ENCODE results near the gene FXR2.

The FXR2 gene

DNA sequence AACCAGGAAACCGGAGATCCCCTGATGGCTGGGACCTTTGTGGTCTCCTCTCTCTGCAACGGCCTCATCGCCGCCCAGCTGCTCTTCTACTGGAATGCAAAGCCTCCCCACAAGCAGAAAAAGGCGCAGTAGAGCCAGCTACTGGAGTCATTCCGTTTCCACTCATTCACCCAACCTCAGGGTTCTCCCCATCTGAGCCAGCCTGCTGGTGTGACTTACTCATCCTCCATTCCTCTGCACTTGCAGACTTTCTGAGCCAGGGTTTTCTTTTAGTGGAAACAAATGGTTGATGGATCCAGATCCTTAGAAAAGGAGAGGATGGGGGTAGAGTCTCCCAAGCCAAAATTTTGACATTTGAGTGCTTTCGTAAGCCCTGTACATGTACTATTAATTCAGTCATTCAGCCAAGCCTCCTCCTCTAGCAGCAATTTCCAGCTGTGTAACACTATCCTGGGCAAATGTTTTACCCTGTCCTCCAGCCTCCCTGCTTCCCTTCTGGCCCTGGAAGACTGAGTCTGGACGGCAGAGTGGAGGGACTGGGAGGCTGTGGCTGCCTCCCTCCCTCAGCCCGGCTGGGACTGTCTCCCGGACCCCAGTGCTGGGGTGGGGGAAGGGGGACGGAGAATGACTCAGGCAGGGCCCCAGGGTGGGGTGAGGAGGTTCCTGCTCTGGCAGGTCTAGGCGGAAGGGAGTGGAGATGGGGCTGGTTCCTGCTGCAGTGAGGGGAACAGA lies 27.1 kb downstream of the FXR2 start:
- no peak for FAIRE-seq

DNA sequence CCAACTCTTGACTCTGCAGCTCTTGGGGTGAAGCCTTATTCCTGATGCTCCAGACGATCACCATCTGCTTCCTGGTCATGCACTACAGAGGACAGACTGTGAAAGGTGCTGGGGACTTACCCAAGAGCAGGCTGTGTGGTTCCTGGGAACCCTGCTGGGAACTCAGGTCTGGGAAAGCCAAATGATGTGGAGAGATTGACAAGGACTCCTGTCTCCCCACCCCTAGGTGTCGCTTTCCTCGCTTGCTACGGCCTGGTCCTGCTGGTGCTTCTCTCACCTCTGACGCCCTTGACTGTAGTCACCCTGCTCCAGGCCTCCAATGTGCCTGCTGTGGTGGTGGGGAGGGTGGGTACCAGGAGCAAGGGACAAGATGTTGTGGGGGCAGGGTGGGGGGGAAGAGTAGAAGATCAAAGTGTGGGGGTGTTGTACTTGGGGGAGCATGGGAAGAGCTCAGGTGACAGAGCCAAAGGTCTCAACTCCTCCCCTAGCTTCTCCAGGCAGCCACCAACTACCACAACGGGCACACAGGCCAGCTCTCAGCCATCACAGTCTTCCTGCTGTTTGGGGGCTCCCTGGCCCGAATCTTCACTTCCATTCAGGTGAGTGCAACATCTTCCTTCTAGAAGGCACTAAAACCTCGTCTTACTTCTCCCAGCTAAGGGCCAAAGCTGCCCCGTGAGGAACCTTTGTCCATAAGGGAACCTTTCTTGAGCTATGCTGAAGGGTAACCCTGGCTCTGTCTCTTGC lies 27.9 kb downstream of the FXR2 start:
- FAIRE-seq = no peak

DNA sequence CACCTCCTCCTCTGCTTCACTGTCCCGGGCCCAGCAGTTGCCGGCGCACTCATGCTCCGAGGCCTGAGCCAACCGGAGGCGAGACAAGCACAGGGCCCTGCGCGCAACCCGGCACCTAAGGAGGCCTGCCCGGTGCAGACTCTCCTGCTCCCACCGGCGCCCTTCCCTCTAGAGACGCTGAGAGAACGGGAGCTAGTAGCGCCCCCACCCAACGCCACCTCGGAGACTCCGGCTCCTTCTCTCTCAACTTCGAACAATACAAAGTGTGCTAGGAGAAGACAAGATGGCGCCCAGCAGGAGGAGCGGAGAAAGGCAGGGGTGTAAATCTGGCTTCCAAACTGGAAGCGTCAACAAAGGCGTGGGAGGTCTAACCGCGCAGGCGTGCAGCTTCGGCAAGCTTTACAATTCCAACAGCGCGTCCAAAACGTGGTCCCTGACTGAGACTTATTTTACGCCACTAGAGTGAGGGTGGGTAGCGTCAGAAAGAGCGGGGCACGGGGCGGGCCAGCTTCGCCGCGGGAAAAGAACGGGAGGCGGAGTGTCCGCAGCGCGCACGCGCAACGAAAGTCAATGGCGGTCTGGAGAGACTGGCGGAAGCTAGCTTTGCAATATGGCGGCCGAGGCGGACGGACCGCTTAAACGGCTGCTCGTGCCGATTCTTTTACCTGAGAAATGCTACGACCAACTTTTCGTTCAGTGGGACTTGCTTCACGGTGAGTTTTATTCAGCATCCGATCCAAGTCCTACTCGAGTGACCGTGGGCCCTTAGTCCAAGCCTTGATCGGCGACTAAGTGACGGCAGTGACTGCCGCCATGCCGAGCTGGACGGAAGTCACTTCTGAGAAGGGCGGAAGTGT lies 31.2 kb downstream of the FXR2 start, which contains the start of gene MPDU1:
MPDU1 (plus strand) TSS at position 600 of the 857 bp plus-strand sequence; CDS start at position 611, 11 bp downstream.
- FAIRE-seq = peak; percentile 65

DNA sequence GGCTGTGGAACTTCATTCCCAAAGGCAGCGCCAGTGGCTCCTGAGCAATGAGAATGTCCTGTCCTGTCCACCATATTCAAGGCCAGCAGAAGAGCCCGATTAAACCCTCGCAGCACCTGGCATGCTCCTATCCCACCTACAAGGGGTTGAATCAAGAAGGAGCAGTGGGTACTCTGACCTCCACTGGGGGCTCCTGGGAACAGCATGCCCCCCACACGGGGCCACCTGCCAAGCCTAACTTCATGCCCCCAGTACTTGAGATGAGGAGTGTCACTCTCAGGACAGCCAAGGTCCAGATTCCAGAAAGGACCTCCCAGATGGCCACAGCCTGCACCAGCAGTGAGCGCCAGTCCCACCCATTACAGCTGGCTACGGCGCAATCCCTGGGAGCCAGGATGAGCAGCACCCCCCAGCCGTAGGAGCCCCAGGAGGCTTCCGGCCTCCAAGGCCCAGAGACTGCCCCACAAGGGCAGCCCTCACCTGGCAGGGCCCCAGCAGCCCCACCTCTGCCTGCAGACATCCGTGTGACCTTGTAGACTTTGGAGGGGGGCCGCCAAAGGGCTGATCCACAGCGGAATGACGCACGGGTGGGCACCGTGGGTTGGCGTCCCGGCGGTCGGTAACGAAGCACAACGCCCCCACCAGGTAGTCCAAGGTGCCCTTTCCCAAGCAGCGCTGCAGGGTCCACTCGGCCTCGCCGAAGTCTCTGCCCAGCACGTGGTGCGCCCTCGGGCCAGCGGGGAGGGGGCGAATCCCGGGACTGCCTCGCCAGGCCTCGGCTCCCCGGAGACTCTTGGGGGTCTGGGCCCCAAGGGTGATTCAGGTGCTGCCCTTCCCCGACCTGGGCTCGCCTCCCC lies 32.1 kb downstream of the FXR2 start:
- FAIRE-seq = no peak

DNA sequence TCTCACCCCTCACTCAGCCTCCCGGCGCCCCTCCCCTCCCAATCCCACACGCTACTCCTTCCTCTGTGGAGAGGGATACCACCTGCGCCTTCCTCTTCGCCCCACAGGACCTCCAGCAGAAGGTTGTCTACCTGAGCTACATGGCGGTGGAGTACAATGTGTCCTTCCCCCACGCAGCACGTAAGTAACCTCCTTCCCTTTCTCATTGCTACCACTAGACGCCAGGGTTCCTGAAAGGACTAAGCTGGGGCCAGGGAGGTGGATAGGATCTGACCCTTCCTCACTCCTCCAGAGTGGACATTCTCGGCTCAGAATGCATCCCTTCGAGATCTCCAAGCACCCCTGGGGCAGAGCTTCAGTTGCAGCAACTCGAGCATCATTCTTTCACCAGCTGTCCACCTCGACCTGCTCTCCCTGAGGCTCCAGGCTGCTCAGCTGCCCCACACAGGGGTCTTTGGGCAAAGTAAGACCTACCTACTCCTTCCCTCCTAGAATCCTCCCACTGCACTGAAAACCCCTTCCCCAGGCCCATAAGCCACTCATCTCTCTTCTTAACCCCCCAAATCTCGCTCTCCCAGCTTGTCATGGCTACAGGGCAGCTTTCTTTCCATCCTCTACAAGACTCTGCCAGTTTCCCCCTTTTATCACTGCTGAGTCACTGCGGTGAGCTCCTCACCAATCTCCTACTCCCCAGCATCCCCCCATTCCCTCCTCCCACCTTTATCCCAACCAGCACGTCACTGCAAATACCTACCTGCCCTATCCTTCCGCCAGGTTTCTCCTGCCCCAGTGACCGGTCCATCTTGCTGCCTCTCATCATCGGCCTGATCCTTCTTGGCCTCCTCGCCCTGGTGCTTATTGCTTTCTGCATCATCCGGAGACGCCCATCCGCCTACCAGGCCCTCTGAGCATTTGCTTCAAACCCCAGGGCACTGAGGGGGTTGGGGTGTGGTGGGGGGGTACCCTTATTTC lies 33.8 kb downstream of the FXR2 start:
- FAIRE-seq = no peak

DNA sequence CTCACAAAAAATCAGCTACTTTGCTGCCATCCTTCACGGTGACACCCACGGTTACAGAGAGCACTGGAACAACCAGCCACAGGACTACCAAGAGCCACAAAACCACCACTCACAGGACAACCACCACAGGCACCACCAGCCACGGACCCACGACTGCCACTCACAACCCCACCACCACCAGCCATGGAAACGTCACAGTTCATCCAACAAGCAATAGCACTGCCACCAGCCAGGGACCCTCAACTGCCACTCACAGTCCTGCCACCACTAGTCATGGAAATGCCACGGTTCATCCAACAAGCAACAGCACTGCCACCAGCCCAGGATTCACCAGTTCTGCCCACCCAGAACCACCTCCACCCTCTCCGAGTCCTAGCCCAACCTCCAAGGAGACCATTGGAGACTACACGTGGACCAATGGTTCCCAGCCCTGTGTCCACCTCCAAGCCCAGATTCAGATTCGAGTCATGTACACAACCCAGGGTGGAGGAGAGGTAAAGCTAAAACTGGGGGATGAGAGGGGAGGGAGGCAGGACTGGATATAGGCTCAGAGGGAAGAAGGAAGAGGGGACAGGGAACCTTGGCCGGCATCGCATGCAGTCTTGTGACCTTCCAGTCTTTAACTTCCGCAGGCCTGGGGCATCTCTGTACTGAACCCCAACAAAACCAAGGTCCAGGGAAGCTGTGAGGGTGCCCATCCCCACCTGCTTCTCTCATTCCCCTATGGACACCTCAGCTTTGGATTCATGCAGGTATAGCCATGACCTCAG lies 34.7 kb downstream of the FXR2 start:
- FAIRE-seq = no peak

DNA sequence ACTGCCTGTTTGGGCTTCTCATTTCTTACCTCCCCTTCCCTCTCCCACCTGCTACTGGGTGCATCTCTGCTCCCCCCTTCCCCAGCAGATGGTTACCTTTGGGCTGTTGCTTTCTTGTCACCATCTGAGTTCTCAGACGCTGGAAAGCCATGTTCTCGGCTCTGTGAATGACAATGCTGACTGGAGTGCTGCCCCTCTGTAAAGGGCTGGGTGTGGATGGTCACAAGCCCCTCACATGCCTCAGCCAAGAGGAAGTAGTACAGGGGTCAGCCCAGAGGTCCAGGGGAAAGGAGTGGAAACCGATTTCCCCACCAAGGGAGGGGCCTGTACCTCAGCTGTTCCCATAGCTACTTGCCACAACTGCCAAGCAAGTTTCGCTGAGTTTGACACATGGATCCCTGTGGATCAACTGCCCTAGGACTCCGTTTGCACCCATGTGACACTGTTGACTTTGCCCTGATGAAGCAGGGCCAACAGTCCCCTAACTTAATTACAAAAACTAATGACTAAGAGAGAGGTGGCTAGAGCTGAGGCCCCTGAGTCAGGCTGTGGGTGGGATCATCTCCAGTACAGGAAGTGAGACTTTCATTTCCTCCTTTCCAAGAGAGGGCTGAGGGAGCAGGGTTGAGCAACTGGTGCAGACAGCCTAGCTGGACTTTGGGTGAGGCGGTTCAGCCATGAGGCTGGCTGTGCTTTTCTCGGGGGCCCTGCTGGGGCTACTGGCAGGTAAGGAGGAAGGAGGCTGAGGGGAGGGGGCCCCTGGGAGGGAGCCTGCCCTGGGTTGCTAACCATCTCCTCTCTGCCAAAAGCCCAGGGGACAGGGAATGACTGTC lies 35.5 kb downstream of the FXR2 start, which contains the start of gene CD68:
CD68 (plus strand) TSS at position 638 of the 833 bp plus-strand sequence; CDS start at position 678, 40 bp downstream.
- no peak for FAIRE-seq

DNA sequence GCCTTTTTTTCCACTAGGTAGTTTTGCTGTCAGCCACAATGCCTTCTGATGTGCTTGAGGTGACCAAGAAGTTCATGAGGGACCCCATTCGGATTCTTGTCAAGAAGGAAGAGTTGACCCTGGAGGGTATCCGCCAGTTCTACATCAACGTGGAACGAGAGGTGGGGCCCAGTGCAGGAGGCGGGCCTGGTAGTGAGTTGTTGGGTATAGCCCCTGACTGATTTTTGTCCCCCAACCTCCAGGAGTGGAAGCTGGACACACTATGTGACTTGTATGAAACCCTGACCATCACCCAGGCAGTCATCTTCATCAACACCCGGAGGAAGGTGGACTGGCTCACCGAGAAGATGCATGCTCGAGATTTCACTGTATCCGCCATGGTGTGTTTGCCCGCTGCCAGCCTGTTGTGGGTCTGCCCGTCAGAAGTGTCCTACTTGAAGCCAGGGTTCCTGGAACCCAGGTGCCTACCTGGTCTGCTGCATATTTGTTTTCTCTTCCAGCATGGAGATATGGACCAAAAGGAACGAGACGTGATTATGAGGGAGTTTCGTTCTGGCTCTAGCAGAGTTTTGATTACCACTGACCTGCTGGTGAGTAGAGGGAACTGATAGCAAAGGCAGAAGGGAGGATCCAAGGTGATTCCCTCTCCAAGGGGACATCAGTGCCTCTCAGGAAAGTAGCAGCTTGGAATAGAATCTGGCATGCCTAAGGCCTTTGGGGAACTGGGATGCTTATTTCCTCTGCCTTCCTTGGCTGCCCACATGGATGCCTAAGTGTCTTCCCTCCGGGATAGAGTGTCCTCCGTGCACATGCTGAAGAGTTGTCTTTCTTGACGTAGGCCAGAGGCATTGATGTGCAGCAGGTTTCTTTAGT lies 37.1 kb downstream of the FXR2 start:
- no peak for FAIRE-seq

DNA sequence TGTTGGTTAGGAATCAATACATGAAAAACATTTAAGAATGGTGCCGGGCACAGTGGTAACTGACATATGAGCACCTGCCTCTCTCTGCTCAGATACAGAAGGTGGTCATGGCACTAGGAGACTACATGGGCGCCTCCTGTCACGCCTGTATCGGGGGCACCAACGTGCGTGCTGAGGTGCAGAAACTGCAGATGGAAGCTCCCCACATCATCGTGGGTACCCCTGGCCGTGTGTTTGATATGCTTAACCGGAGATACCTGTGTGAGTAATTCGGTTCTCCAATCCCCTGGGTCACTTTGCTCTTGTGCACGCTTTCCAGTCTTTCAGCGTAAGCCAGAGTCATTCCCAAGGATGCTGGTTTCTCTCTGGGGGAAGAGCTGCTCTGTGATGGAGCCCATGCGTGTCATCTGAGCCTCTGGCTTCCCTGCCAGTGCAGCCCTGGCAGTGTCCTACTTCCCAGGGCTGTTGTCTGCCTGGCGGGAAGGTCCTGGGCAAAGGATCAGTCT lies 38.2 kb downstream of the FXR2 start:
- FAIRE-seq = no peak

DNA sequence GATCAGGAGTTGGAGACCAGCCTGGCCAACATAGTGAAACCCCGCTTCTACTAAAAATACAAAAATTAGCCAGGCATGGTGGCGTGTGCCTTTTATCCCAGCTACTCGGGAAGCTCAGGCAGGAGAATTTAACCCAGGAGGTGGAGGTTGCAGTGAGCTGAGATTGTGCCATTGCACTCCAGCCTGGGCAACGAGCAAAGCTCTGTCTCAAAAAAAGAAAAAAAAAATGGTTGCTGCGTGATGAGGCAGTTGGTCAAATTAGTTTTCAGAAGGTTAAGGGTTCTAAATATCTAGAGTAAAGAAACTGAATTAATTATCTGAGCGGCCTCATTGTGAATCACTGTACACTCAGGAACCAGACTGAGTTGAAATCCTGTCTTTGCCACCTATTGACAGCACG lies 38.7 kb downstream of the FXR2 start:
- FAIRE-seq = no peak

DNA sequence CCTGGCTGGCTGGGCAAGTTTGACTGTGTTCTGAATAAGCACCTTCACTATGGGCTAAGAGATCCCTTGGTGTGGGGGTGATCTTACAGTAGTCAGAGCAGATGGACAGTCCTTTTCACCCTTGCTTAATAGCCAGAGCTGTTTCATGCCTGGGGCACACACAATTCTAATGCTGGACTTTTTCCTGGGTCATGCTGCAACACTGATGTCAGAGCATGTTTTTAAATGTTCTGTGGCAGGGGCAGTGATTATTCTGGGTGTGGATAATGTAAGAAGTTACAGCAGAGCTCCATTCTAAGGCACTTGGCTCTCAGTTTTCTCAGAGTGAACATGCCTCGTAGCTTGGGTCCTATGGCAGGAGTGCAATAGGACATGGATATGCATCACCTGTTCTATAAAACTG lies 39.2 kb downstream of the FXR2 start:
- no peak for FAIRE-seq

DNA sequence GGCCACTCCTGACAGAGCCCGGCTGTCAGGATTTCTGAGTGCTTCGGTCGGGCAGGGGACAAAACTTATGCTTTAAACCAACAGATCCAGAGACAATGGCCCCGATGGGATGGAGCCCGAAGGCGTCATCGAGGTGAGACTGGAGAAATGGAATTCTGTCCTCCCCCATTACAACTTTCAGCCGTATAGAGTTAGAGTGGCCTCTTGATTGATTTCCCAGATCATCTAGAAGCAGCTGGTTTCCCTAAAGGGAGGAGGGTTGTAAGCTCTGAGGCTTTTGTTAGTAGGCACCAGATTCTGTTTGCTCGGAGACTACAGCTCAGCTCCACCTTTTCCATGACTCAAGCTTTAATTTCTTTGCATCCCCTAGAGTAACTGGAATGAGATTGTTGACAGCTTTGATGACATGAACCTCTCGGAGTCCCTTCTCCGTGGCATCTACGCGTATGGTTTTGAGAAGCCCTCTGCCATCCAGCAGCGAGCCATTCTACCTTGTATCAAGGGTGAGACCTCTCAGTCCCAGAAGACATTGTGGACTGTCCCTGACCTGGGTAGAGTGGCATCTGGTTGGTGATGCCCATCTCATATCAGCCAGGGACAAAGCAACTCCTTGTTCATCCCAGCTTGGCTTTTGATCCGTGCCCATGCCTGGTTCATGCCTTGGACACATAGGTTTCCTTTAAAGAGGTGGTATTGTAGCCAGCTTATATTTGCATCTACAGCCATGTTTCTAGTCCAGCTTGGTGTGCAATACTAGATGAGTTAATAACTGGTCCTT lies 40.3 kb downstream of the FXR2 start:
- FAIRE-seq = no peak

DNA sequence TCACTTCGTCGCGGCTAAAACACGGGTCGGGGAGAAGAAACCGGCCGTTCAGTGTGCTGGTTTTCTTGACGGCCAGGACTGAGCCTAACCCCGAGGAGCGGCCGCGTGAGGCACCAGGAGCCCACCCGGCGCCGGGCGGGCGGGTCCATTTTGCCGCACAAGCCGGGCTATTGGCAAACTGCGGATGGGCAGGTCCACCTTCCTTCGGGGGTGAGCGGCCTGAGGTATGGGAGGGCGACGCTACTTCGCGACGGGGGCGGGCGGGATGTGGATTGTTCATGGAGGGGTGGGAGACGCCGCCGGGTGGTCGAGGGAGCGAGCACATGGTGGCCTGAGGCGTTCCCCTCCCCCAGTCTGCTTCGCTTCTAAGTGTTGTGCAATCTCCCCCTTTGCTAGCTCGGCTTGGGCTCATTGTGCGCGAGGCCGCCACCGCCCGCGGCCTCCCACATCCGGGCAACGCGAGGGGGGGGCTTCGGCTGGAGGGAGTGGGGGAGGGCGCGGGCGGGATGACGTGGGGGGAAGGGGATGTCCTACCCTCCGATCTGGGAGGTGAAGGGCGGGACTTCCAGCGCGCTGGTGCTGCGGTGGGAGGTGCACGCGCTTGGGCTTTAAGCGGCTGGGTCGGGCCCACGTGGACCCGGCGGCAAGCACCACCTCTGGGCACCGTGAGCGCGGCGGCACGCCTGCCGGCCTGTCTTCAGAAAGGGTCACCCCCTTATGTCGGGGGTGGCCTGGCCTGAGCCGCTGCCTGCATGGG lies 41.2 kb downstream of the FXR2 start:
- FAIRE-seq = no peak

DNA sequence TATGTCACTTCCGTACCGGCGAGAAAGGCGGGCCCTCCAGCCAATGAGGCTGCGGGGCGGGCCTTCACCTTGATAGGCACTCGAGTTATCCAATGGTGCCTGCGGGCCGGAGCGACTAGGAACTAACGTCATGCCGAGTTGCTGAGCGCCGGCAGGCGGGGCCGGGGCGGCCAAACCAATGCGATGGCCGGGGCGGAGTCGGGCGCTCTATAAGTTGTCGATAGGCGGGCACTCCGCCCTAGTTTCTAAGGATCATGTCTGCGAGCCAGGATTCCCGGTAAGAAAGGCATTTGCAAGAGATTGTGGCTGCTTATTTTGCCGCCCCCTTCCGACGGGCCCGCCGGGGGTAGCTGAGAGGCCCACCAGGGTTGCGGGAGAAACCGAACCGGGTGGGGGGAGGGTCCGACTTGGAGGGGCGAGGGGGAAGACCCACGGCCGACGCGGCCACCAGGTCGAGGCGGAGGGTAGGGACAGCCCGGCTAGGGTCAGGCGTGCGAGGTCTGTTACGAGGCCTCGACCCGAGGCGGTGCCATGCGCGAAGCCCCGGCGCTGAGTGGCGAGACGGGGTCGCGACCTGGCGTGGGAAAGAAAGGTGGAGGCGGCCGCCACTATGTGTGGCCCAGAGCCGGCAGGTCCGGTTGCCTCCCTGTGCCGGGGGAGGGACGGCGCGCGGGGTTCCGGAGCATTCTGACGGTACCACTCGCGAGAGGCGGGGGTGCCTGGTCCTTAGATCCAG lies 41.9 kb downstream of the FXR2 start:
- peak; percentile 96 for FAIRE-seq

DNA sequence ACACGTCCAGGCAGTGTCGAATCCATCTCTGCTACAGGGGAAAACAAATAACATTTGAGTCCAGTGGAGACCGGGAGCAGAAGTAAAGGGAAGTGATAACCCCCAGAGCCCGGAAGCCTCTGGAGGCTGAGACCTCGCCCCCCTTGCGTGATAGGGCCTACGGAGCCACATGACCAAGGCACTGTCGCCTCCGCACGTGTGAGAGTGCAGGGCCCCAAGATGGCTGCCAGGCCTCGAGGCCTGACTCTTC lies 42.4 kb downstream of the FXR2 start:
- FAIRE-seq = no peak

DNA sequence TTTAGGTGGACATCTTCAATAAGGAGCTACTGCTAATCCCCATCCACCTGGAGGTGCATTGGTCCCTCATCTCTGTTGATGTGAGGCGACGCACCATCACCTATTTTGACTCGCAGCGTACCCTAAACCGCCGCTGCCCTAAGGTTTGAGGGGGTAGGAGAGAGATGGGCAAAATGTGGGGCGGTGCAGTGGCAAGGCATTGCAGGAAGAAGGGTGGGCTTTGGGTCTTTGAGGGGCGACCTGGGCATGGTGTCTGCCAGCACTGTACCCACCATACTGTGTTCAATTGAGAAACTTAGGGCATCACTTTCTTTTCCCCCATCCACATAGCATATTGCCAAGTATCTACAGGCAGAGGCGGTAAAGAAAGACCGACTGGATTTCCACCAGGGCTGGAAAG lies 44.3 kb downstream of the FXR2 start:
- no peak for FAIRE-seq
